8988T (cell line): Measurements from ENCODE around the gene WDR72.

Experiments used
- DNase-seq: peaks from one replicate; pipeline ENCODE4 v3.0.0; 2011

The WDR72 gene

GRCh38 chr15:53527996-53528395 is 231.5 kb downstream of the WDR72 start:
- no peak for DNase-seq

- no peak for DNase-seq
These were observed 233.6 kb downstream of the WDR72 start for GRCh38 chr15:53525894-53526293.

GRCh38 chr15:53522991-53523390 is 236.5 kb downstream of the WDR72 start:
- no peak for DNase-seq

GRCh38 chr15:53520996-53521395 is 238.5 kb downstream of the WDR72 start:
- no peak for DNase-seq

GRCh38 chr15:53513431-53513830 is 246.0 kb downstream of the WDR72 start:
- DNase-seq = no peak

GRCh38 chr15:53512029-53512428 is 247.4 kb downstream of the WDR72 start:
- no peak for DNase-seq

GRCh38 chr15:53511175-53511574 is 248.3 kb downstream of the WDR72 start:
- no peak for DNase-seq

- DNase-seq = no peak
These were observed 253.1 kb downstream of the WDR72 start for GRCh38 chr15:53506370-53506769.

- DNase-seq = no peak
These were observed 260.5 kb downstream of the WDR72 start for GRCh38 chr15:53498996-53499395.

- no peak for DNase-seq
These were observed 269.1 kb downstream of the WDR72 start for GRCh38 chr15:53490341-53490740.

- DNase-seq = no peak
These were observed 277.4 kb downstream of the WDR72 start for GRCh38 chr15:53482055-53482454.

- DNase-seq = no peak
These were observed 281.3 kb downstream of the WDR72 start for GRCh38 chr15:53477981-53478766.

- DNase-seq = no peak
These were observed 285.6 kb downstream of the WDR72 start for GRCh38 chr15:53473886-53474285.

- DNase-seq = no peak
These were observed 286.0 kb downstream of the WDR72 start for GRCh38 chr15:53473435-53473834.

- DNase-seq = no peak
These were observed 286.6 kb downstream of the WDR72 start for GRCh38 chr15:53472883-53473282.

- no peak for DNase-seq
These were observed 287.3 kb downstream of the WDR72 start for GRCh38 chr15:53472210-53472609.

GRCh38 chr15:53470743-53471142 is 288.7 kb downstream of the WDR72 start:
- DNase-seq = no peak

GRCh38 chr15:53469422-53469821 is 290.0 kb downstream of the WDR72 start:
- DNase-seq = no peak
